Activated CD4-positive, CD25-positive, alpha-beta regulatory T cell treated with anti-CD3 and anti-CD28 coated beads, Interleukin-2, amount 50 U/mL, for 16 hours (primary cell): ENCODE results near the gene PDZRN4.
"Not testable (repeated sequence)": the region's sequence is repeated elsewhere in the genome, so short reads cannot be mapped to it uniquely, and the experiment has no call there.

Experiments used
- DNase-seq: peaks from one replicate; pipeline ENCODE4 v3.0.0-alpha.2; 2020; ENCODE audit warnings: low read depth, low spot score

The PDZRN4 gene

DNA sequence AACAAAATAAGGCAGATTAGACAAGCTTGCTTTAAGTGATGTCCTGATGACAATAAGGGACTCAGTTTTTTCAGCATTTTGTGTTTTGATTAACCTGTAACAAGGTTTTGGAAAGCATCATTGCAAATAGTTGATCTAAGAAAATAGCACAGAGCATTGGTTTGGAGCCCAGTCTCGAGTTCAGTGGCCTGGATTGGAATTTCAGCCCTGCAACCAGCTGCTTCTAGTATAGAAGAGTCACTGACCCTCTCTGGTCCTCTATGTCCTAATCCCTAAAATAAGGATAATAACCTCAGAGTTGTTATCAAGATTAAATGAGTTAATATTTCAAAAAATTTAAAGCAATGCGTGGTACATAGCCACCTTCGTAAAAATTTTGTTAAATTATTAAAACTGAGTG lies 25.5 kb downstream of the PDZRN4 start:
- DNase-seq, result no peak

DNA sequence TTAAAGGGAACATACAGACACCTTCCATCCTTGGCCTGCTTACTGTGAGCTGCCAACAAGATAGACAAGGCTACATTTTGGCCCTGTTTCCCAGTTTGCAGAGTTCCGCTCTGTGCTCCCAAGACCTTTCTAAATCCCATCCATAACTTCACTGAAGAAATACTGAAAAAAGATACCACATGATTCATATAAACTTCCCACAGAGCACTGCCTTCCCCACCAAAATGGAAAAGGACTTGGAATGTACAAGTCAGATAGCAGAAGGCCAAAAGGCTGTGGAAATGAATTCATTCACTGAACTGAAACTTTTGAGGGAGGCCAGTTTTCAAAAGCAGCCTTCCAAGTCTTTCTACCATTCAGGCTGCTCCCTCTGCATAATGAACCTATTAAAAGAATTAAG lies 29.6 kb downstream of the PDZRN4 start:
- DNase-seq, result no peak

DNA sequence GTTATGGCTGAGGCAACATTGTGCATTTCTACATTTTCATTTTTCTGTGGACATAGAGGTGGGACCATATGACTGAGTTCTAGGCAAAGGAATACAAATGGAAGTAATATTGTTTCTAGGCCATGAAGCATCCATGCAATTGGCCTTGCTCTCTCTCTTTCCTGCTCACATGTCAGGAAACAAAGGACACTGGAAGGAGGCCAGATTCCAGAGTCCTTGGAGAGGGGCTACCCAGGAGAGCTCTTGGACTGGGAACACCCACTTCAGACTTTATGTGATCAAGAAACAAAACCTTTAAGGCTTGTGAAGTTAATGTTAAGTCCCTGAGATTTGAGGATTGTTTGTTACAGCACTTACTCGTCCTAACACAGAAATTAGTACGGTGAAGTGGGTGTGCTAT lies 32.8 kb downstream of the PDZRN4 start:
- no peak for DNase-seq

DNA sequence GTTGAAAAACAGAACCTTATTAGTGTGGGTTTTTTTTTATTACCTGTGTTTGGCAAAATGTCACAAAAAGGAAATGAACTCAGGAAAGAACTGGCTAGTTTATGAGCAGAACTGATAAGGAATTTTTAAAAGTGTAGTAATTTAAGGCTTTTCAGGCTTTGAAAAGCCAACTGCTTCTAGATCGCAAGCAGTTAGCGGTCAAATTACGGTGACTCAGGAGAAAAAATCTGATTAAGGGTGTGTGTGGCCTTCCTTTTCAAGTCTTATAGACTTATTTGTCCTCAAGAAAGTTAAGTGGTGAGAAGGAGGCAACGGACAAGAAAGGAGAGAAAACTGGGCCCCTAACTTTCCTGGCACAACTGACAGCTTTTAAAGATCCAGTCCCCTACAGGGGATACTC lies 33.4 kb downstream of the PDZRN4 start:
- DNase-seq, result no peak

DNA sequence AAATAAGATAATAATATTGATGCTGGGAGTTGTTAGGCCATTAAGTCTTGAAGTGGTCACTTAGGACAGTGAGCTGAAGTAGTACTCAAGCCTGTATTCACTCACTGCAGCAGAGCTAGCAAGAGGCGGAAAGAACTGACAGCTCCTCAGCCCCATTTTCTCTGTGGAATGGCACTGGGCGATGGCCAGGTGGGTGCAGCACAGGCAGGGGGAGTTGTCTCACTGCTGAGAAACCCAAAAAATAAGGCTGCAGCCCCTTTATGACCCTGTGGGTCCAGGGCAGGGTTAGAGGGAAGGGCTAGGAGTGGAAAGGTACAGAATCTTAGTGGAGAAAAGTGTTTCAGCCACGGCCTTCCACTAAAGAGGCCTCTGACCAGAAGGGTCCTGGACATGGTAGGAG lies 35.5 kb downstream of the PDZRN4 start:
- no peak for DNase-seq

DNA sequence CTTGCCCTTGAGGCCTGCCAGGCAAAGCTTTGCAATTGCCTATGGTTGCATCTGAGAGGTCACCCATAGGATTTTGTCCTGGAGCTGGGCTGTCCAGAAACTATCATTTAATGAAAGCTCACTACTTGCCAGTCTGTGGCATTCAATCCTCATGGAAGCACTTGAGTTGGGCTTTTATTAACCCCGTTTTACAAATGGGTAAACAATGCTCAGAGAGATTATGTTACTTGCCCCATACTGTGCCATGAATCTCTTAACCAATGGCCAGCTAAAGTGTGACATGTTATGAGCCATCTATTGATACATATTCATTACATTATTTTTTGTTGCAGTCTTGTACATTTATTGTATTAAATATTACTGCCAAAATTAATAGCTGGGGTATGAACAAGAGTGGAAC lies 35.9 kb downstream of the PDZRN4 start:
- DNase-seq, result no peak

DNA sequence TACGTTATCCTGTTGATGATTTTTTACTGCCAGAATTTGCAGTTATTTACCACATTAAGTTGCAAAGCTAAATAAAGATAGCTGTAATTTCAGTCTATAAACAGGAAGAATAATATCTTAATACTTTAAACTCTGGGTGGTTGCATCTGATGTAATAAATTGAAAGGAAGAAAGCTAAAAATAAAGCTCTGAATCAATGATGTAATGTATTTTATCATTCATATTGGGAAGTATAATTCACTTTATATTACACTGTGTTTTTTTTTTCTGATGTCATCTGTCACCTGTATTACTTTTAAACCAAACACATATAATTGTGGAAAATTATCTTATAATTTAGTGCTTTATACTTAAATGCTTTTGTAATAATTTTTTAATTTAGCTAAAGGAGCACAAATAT lies 37.1 kb downstream of the PDZRN4 start:
- no peak for DNase-seq

DNA sequence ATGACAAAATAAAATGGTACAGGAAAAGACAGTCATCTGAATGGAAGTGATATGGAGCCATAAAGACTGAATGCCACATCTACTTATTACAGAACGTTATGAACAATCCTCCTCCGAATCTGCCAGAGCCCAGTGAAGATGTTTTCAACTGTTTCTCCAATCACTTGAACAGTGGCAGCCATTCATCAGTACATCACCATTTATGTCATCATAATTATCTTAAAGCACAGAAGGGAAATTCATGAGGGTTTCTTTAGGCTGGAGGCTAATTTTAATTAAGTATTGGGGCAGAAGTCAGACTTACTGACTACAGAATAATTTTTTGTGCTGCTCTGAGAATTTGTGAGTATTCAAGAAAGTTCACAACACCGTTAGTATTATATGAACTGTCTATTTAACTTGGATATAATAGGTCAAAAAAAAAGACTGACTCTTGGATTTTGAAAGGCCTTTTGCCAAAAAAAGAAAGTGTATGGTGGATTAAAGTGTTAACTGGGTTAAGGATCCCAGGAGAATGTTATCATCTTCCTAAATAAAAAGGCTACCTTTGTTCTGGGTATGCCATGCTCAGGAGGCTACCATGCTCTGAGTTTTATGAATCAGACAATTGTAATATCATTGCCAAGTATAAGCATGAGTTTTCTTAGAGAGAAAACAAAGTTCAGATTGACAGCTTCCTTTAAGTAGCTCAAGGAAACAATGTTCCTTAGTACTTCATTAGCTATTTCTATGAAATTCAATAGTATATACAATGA lies 40.1 kb downstream of the PDZRN4 start:
- DNase-seq, result no peak

DNA sequence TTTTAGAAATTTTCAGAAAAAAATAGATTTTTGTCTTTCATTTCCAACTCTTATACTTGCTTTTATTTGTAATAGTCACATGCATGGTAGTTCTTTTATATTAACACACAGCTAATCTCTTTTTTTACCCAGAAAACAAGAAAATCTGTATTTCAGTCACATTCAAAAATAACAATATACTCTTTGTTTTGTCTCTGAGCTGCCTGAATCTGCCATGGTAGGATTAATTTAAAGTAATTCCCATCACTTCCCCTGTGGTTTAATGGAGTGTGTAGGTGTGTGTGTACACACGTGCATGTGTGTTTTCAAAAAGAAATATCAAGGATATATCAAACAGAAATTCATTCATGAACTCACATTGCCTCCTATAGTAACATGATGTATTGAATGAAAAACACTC lies 42.6 kb downstream of the PDZRN4 start:
- DNase-seq, result no peak

DNA sequence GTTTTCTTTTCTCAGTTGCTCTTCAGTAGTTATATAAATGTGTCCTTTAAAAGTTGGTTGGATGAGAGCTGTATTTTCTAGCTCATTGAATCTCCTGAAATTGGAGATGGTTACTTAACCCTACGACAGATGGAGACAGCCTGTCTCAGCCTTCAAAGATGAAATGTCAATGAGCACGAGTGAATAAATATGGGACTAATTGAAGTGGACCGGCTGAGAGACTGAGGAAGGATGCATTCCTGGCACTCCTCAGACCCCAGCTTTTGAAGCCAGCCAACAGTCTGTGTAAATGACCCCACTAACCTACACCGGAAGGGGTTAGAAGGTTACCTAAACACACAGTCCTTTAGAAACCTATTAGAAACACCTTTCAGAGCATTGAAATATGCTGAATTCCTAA lies 46.6 kb downstream of the PDZRN4 start:
- DNase-seq, result no peak

DNA sequence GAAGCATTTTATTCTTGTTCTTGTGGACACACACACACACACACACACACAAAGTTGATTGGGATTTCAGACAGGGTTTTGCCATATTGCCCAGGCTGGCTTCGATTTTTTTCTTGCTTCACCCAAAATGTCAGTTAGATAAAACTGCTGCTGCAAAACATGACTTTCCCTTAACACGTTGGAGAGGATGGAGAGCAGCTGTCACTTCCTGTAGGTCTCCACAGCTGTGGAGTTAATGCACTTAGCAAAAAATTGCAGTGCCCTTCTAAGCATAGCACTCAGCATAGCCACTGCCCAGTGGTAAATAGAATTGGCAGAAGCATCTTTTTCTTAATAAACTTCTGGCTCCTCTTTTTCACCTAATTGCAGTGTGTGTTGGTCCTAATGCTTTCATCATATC lies 54.5 kb downstream of the PDZRN4 start:
- DNase-seq, result no peak

DNA sequence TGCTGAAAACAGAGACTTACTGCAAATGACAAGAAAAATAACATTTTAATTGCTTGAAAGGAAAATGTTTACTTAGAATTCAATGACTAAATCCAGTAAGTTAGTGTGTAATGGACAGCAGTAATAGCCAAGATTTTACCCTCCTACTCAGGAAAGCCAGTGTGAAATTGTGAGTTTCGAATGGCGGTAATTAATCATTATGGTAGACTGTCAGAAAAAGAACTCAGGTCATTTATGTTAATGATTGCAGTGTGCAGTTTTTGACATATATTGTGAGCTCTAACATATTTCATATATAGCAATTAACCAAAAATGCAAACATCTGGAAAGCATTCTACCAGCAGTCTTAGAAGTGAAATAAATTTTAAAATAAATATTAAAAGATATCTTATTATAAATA lies 60.3 kb downstream of the PDZRN4 start:
- DNase-seq, result no peak

DNA sequence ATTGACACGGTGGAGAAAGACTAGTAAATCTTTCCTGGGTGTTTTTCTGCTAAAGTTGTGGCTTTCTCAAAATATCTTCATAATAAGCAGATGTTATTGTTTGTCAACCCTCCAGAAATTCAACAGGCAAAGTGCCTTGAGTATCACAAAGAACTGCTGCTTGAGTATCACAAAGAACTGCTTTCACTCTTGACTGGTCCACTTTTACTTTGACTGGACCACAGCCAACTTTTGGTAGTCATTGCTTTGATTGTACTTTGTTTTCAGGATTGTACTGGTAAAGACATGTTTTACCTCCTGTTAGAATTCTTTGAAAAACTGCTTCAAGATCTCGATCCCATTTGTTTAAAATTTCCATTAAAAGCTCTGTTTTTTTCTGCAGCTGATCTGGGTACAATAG lies 62.6 kb downstream of the PDZRN4 start:
- no peak for DNase-seq

DNA sequence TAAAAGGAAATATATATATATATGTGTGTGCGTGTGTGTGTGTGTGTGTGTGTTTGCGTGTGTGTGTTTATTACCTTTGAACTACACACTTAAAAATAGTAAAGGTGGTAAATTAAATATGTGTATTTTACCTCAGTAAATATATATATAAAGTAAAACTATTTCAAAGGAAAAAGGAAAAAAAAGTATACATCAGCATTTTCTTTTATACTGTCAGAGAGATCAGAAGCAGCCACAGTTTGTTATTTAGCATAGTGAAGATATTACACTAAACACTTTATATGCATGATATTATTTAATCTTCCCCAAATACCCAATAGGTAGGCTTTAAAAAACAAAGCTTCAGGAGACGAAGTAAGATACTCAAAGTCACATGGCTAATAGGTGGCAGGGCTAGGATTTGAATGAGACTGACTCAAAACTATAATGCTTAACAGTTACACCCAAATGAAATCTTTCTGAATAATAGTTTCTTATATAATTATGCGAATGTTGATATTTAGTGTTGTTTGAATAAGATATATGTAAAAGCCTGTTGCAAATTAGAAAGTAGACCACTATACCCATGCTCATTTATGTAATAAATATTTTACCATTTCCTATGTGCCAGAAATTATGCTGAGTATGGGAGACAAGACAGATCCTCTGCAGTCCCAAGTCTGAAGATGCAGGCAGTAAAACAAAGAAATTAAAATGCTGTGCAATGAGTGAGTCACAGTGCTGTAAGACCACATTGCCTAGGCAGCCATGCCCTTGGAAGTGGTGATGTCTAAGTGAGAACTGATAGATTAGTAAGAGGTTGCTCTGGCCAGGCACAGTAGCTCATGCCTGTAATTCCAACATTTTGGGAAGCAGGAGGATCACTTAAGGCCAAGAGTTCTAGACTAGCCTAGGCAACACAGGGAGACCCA lies 66.1 kb downstream of the PDZRN4 start:
- DNase-seq, result no peak

DNA sequence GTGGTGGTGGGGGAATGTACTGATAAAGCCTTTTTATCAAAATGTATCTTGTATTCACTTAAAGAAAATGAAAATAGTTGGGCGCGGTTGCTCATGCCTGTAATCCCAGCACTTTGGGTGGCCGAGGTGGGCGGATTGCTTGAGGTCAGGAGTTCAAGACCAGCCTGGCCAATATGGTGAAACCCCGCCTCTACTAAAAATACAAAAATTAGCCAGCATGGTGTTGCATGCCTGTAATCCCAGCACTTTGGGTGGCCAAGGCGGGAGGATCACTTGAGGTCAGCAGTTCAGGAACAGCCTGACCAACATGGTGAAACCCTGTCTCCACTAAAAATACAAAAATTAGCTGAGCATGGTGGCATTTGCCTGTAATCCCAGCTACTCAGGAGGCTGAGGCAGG lies 75.1 kb downstream of the PDZRN4 start:
- DNase-seq, result not testable (repeated sequence)

DNA sequence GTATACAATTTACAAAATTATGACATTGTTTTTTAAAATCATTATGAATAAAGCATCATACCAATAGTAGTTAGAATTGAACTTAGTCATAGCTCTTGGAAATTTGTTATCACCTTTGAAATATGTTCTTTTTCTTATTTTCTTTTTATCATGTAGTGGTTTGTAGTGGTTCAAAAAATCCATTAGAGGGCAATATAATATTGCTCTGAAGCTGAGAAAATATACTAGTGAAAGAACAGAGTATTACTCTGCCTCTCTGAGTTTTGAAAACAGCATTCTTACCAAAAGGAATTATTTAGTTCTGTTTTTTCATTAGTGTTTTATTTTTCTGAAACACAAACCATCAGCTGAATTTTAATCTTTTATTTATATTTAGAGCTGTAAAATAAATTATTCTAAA lies 76.2 kb downstream of the PDZRN4 start:
- no peak for DNase-seq

DNA sequence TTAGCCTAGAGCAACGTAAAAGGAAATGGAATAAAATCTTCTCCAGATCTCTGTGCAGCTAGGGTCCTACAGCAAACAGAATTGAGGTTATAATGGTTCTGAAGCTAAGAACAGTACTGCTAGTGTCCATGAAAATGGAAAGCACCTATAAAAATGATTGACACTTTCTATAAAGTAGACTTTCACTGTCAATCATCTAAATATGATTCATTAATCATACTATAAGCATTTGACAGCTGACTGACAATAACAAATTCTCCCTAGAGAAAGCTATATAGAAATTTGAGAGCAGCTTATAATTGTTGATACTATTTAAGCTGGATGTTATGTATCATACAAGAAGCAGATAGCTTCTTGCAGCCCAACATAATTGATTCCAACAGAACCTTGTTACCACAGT lies 80.9 kb downstream of the PDZRN4 start:
- no peak for DNase-seq

DNA sequence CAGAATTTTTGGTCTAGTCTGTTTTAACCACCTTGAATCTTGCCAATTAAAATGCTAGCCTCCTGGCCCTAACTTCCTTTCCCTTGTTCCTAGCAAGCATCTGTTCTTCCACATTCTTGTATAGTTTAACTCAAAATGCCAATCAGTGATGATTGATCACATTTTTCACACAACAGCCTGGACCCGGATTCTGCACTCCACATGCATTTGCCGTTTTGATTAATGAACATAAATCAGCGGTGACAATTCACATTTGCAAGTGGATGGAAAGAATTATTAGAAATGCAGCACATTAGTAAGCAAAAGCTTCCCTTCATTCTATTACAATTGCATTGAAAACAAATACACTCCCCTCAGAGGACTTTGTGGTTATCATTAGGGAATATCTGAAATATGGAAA lies 83.4 kb downstream of the PDZRN4 start:
- no peak for DNase-seq

DNA sequence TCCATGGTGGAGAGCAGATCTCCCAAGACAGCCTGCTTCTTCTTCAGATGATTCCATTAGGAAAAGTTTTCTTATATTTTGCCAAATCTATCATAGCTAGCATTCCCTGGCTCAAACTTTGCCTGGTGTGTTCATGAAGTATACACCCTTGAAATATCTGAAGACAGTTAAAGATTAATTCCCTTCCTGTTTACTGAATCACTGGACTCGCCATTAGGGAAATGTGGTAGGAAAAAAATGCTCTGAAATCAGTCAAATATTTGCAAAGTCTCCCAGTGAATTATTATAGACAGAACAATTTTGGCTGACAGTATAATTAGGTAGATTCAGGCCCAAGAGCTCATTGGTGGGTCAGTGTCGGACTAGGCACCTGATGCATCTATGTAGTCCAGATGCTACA lies 86.5 kb downstream of the PDZRN4 start:
- no peak for DNase-seq

DNA sequence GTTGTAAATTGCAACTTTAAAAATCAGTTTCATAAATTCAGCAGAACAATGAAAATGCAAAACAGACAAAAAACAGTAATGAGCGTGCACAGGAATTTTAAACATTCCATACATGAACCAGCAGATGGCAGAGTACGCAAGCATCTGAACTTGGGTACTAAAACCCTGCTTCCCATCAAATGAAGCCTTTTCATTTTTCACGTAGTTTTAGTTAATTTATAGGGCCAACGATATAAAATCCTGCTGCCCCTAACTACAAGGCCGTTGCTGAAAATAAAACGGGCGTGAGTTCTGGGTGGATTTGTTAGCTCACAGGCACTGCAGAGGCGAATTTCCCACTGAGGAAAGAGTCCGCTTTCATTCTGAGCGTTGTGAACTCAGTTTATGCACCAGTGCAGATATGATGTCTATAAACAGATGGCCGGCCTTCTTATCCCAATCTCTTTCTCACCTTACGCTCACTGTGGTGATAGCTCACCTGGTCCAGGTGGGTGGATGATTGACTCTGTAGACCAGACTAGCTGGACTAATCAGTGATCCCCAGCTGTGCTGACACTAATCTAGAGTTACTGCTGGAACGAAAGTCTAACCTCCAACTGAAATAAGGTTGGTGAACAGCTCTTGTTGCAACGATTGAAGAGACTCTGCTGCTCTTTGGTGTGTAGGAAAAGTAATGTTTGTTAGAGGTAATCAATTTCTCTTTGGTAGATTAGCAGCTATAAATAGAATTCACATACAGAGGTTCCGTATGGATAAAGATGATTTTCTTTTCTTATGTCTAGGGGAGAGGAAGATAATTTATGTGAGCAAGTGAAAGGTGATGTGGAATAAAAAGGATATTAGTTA lies 89.2 kb downstream of the PDZRN4 start:
- no peak for DNase-seq

DNA sequence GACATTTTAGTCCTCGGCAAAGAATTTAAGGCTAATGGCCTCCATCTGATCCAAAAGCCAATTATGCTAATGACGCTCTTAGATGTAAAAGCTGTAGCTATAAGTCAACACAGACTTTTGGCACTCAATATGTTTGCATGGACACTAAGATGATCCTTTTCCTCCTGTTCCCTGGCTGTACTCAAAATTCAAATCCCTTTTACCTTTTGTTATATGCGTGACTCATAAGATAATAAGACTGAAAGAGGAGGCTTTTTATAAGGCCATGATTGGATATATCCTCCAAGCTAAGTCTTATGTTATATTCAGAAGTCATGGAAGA lies 89.8 kb downstream of the PDZRN4 start:
- DNase-seq, result no peak

DNA sequence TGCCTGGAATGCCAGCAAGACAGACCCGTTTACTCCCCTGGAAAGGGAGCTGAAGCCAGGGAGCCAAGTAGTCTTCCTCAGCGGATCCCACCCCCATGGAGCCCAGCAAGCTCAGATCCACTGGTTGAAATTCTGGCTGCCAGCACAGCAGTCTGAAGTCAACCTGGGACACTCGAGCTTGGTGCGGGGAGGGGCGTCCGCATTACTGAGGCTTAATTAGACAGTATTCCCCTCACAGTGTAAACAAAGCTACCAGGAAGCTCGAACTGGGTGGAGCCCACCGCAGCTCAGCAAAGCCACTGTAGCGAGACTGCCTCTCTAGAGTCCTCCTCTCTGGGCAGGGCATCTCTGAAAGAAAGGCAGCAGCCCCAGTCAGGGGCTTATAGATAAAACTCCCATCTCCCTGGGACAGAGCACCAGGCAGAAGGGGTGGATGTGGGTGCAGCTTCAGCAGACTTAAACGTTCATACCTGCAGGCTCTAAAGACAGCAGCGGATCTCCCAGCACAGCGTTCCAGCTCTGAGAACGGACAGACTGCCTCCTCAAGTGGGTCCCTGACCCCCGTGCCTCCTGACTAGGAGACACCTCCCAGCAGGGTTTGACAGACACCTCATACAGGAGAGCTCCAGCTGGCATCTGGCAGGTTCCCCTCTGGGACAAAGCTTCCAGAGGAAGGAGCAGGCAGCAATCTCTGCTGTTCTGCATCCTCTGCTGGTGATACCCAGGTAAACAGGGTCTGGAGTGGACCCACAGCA lies 92.4 kb downstream of the PDZRN4 start:
- not testable (repeated sequence) for DNase-seq
